ENCODE results near the gene UMODL1. TPM values are rescaled to one million over a fixed set of nuclear protein-coding genes. Genes with fewer than 3 reads are reported as not detected.
A peak's percentile ranks its signal among the peaks of the same experiment; 100 is the strongest.

Gene UMODL1
- total and polyA plus RNA-seq, 10 donors = 0.02 to 0.85 (median 0.09) TPM; not detected in 3

DNA sequence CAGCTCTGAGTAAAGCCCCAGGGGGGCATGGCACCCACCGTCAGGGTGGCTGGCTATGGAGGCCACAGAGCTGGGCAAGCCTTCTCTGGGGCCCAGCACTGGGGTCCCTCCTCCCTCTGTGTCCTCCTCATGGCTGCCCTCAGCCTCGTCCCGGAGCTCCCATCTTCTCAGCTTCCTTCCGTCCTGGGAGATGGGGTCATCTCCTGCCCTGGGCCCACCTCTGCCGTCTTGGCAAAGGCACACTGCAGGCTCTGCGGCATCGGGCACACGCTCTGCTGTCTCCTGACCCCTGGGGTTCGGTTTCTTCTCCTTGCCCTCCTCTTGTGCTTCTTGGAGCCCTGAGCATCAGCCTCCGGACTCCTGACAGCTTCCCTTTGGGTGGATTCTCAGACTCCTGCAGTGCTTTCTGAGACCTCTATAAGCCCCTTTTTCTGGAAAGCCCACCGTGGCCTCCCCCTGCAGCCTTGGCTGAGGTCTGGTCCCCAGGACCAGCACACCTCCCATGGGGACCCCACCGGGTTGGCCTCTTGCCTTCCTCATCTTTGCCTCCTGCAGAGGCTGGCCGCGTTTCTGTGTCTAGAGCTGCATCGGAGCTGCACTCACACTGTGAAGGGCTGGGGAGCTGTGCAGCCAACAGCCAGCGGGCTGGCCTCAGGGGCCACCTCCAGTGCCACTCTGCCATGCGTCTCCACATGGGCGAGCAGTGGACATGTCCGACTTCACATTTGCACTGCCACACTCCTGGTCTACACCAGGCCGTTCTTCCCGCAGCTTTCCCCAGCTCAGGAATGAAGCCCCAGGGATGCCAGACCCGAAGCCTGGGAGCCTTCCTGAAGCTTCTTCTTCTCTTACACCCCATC lies 11.6 kb downstream of the UMODL1 start:
- DNase-seq = no peak
- Histone ChIP-seq H3K4me1 (peaks cover 0 to 21% (median 4%) of the 10 kb centered on the region in 6 donors), H3K9me3 (no peaks in the 10 kb centered on the region), H3K27me3 (replicated peaks in 1 of 7) (no peaks in the 10 kb centered on the region), H3K4me3 (no peak overlapping the region), H3K36me3 (no peaks in the 10 kb centered on the region), H3K27ac (no peak overlapping the region)
- intact Hi-C loops (cut with DNase I; ENCODE audit: low total_unique reads) = no loop called here
- WGBS, 5 donors = 74 to 86% (median 85%) methylated on average over 18 to 22 of the region's 22 CpGs
- no peak for TF ChIP-seq POLR2A (IDR thresholded peaks at IDR 0.05)
- TF ChIP-seq POLR2AphosphoS5 (IDR thresholded peaks at IDR 0.05) = no peak

DNA sequence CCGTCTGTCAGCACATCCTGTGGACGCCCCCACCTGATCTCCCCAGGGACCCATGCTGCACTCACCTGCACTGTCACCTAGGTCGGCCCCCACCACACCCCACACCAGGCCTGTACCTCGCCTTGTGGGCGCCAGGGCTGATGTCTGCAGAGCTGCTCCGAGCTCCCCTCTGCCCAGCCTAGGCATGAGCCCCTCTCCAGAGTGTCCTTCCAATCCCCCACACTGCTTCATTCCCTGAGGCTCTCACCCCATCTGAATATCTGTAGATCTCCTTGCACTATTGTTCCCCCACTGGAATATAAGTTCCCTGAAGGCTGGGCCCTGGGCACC lies 12.2 kb downstream of the UMODL1 start:
- intact Hi-C loops (cut with DNase I; ENCODE audit: low total_unique reads) = no loop called here
- Histone ChIP-seq H3K4me1 (peaks cover 0 to 21% (median 4%) of the 10 kb centered on the region in 6 donors), H3K36me3 (no peaks in the 10 kb centered on the region), H3K4me3 (no peak overlapping the region), H3K27ac (no peak overlapping the region), H3K9me3 (no peaks in the 10 kb centered on the region), H3K27me3 (replicated peaks in 1 of 7) (no peaks in the 10 kb centered on the region)
- WGBS, 5 donors = 82 to 95% (median 89%) methylated on average over 6 of the region's 6 CpGs
- TF ChIP-seq POLR2AphosphoS5 (IDR thresholded peaks at IDR 0.05) (no peak), POLR2A (IDR thresholded peaks at IDR 0.05) (no peak)
- TF ChIP-seq, protein P1, sequence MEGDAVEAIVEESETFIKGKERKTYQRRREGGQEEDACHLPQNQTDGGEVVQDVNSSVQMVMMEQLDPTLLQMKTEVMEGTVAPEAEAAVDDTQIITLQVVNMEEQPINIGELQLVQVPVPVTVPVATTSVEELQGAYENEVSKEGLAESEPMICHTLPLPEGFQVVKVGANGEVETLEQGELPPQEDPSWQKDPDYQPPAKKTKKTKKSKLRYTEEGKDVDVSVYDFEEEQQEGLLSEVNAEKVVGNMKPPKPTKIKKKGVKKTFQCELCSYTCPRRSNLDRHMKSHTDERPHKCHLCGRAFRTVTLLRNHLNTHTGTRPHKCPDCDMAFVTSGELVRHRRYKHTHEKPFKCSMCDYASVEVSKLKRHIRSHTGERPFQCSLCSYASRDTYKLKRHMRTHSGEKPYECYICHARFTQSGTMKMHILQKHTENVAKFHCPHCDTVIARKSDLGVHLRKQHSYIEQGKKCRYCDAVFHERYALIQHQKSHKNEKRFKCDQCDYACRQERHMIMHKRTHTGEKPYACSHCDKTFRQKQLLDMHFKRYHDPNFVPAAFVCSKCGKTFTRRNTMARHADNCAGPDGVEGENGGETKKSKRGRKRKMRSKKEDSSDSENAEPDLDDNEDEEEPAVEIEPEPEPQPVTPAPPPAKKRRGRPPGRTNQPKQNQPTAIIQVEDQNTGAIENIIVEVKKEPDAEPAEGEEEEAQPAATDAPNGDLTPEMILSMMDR (IDR thresholded peaks at IDR 0.05 in 8 of 11, conservative IDR thresholded peaks at IDR 0.05 in 3 of 11) = no peak
- peak; percentile 67 for DNase-seq

DNA sequence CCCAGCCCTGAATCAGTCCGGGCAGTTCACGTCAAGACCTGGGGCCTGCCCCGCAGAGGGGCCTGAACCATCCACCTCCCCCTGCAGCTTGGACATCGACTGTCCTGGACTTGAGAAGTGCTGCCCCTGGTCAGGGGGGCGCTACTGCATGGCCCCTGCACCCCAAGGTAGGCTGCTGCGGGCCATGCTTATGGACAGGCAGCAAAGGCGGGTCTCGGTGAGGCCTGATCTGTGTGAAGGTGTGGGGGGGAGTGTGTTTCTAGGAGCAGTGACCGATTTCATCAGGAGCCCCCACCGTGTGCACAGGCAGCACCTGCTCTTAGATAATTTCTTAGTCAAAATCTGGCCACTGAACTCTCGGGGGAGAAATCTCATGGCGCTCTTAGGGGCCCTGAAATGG lies 13.0 kb downstream of the UMODL1 start:
- Histone ChIP-seq H3K27me3 (replicated peaks in 1 of 7) (no peaks in the 10 kb centered on the region), H3K27ac (no peak overlapping the region), H3K4me1 (peaks cover 0 to 21% (median 4%) of the 10 kb centered on the region in 6 donors), H3K4me3 (no peak overlapping the region), H3K36me3 (no peaks in the 10 kb centered on the region), H3K9me3 (no peaks in the 10 kb centered on the region)
- TF ChIP-seq, protein P1 (IDR thresholded peaks at IDR 0.05 in 8 of 11, conservative IDR thresholded peaks at IDR 0.05 in 3 of 11) = no peak
- TF ChIP-seq POLR2A (IDR thresholded peaks at IDR 0.05) = no peak
- TF ChIP-seq POLR2AphosphoS5 (IDR thresholded peaks at IDR 0.05) = no peak
- peak; percentile 41 for DNase-seq
- WGBS, 5 donors = 79 to 93% (median 87%) methylated on average over 8 to 12 of the region's 12 CpGs
- intact Hi-C loops (cut with DNase I; ENCODE audit: low total_unique reads) = no loop called here

DNA sequence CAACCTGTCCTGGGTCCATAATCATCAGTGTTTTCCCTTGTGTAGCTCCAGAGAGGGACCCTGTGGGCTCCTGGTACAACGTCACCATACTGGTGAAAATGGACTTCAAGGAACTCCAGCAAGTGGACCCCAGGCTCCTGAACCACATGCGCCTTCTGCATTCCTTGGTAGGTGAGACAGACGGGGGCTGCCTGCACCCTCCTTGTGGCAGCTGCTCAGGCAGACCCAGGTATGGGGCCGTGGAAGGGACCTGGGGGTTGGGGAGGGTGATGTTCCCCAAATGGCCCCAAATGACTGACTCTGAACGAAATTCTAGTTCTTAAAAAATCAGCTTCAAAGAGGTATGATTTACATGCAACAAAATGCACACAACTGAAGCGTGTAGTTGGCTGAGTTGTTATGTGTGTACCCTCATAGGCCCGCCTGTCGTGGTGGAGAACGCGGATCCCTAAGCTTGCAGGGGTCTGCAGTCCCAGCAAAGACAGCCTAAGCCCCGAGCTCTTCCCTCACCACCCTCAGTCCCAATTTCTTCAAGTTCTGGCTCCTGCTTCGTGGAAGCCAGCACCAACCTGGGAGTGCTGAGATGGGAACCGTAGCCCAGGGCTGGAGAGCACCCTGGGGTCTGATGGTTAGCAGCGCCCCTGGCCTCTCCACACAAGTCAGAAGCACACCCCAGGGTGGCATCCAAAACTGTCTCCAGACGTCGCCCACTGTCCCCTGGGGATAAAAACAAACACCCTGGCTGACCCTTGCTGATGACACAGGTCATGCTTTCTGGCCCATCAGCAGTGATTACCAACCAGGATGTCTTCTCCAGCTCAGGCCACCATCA lies 14.3 kb downstream of the UMODL1 start:
- peak; percentile 57 for DNase-seq
- Histone ChIP-seq H3K9me3 (no peaks in the 10 kb centered on the region), H3K4me3 (no peak overlapping the region), H3K27ac (no peak overlapping the region), H3K4me1 (peaks cover 0 to 8% (median 0%) of the 10 kb centered on the region in 6 donors), H3K36me3 (no peaks in the 10 kb centered on the region), H3K27me3 (replicated peaks in 1 of 7) (no peaks in the 10 kb centered on the region)
- TF ChIP-seq, protein P1 (IDR thresholded peaks at IDR 0.05 in 8 of 11, conservative IDR thresholded peaks at IDR 0.05 in 3 of 11) = no peak
- TF ChIP-seq POLR2AphosphoS5 (IDR thresholded peaks at IDR 0.05) = no peak
- no peak for TF ChIP-seq POLR2A (IDR thresholded peaks at IDR 0.05)
- 83 to 92% (median 88%) methylated on average over 16 of the region's 16 CpGs for WGBS, 5 donors
- intact Hi-C loops (cut with DNase I; ENCODE audit: low total_unique reads) = no loop called here
